Subcutaneous abdominal adipose tissue (tissue), 5 donors: Measurements from ENCODE around the gene CCL25.

ENCODE experiments used
- H3K27ac ChIP-seq: one replicate; pipeline ENCODE4 v1.7.0; 2013; ENCODE audit warnings: low read depth, mild to moderate bottlenecking, inconsistent platforms, low read length, moderate library complexity
- H3K27me3 ChIP-seq, 5 donors: one replicate each; pipeline ENCODE4 v1.7.0; 2013; ENCODE audit warnings: low read length in 5 of 5, inconsistent platforms in 1 of 5; ENCODE audit not compliant: control insufficient read depth in 5 of 5, insufficient read depth in 4 of 5
- H3K36me3 ChIP-seq, 5 donors: one replicate each; pipeline ENCODE4 v1.7.0; 2013; ENCODE audit warnings: low read length in 5 of 5; ENCODE audit not compliant: control insufficient read depth in 5 of 5, insufficient read depth in 5 of 5
- H3K4me1 ChIP-seq, 5 donors: one replicate each; pipeline ENCODE4 v1.7.0; 2013; ENCODE audit warnings: low read length in 5 of 5, mild to moderate bottlenecking in 3 of 5, moderate library complexity in 1 of 5; ENCODE audit not compliant: control insufficient read depth in 5 of 5, insufficient read depth in 5 of 5
- H3K4me3 ChIP-seq, 5 donors: one replicate each; pipeline ENCODE4 v1.7.0; 2013; ENCODE audit warnings: low read length in 5 of 5, low read depth in 1 of 5
- H3K9ac ChIP-seq, 5 donors: one replicate each; pipeline ENCODE4 v1.7.0; 2013; ENCODE audit warnings: low read length in 5 of 5, mild to moderate bottlenecking in 4 of 5, moderate library complexity in 3 of 5
- H3K9me3 ChIP-seq, 5 donors: one replicate each; pipeline ENCODE4 v1.7.0; 2013; ENCODE audit warnings: low read length in 5 of 5; ENCODE audit not compliant: control insufficient read depth in 5 of 5
- donor health status: healthy.
- donor health status: healthy.
- donor health status: healthy.
- donor health status: healthy.
- donor health status: healthy.

CCL25 gene

DNA sequence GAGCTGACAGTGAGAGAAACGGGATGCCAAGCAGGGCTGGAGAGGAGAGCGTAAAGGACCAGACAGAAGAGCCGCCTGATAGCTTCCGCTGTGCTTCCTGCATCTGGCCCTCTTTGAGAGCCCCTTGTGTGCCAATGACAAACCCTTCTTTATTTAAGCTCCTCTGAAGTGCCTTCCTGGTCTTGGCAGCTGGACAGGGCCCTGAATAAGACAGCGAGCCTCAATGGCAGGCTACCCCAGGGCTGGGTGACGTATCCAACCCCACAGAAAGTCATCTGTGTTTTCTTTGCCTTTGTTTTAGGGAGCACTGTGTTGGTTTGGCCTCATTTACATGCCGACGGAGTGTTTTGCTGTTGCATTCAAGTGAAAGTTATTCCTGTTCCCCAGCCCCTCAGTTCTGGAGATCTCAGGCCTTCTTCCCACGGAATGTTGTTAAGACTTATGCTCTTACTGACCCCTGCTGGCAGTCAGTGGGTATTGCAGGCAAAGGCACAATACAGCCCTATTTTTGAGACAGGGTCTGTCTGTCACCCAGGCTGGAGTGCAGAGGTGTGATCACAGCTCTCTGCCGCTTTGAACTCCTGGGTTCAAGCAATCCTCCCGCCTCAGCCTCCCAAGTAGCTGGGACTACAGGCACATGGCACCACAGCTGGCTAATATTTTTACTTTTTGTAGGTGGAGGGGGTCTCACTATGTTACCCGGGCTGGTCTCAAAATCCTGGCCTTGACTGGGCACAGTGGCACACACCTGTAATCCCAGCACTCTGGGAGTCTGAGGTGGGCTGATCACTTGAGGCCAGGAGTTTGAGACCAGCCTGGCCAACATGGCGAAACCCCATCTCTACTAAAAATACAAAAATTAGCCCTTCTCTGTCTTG is 16.8 kb downstream of the CCL25 start:
- Histone ChIP-seq H3K4me3 (peak overlapping the region in 2 of 5 donors; percentile 16 to 30), H3K27ac (no peak overlapping the region), H3K9ac (no peak overlapping the region), H3K36me3 (no peaks in the 10 kb centered on the region), H3K27me3 (peaks cover 0 to 7% (median 0%) of the 10 kb centered on the region in 5 donors), H3K4me1 (no peaks in the 10 kb centered on the region), H3K9me3 (peaks cover 7 to 27% (median 23%) of the 10 kb centered on the region in 5 donors)

- Histone ChIP-seq H3K27me3 (peaks cover 0 to 7% (median 0%) of the 10 kb centered on the region in 5 donors), H3K27ac (no peak overlapping the region), H3K4me1 (no peaks in the 10 kb centered on the region), H3K4me3 (no peak overlapping the region), H3K9me3 (peaks cover 7 to 31% (median 26%) of the 10 kb centered on the region in 5 donors), H3K9ac (no peak overlapping the region), H3K36me3 (no peaks in the 10 kb centered on the region)
These were observed 19.4 kb downstream of the CCL25 start for GRCh38 chr19:8071912-8072311.

- Histone ChIP-seq H3K4me3 (no peak overlapping the region), H3K4me1 (no peaks in the 10 kb centered on the region), H3K27ac (no peak overlapping the region)
These were observed 21.9 kb downstream of the CCL25 start for GRCh38 chr19:8074501-8074900.

GRCh38 chr19:8075158-8076074 is 22.9 kb downstream of the CCL25 start:
- H3K9me3 ChIP-seq: peaks cover 0 to 13% (median 9%) of the 10 kb centered on the region in 5 donors
- H3K27ac ChIP-seq: no peak overlapping the region
- peaks cover 0 to 7% (median 0%) of the 10 kb centered on the region in 5 donors for H3K27me3 ChIP-seq
- no peaks in the 10 kb centered on the region for H3K36me3 ChIP-seq
- H3K4me1 ChIP-seq: no peaks in the 10 kb centered on the region
- no peak overlapping the region for H3K9ac ChIP-seq
- H3K4me3 ChIP-seq: no peak overlapping the region

More at GRCh38 chr19:8074501-8074900, 21.9 kb downstream of the CCL25 start:
- Histone ChIP-seq H3K27me3 (peaks cover 0 to 7% (median 0%) of the 10 kb centered on the region in 5 donors), H3K9me3 (peaks cover 2 to 22% (median 18%) of the 10 kb centered on the region in 5 donors), H3K9ac (no peak overlapping the region), H3K36me3 (no peaks in the 10 kb centered on the region)

DNA sequence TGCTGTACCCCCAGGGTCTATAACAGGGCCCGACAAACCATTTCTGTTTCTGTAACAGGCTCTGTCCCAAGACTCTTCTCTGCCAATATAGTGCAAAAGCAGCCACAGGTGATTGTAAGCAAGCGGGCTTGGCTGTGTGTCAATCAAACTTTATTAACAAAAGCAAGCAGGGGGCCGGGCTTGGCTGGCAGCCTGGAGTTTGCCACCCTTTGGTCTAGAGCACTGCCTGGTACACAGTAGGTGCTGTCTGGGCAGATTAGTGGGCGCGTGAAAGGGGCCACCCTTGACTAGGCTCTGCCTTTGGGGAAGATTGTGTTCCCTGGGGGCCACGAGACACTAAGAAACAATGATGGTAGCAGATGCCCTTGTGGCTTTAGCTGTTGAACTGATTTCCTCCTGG is 27.4 kb downstream of the CCL25 start:
- Histone ChIP-seq H3K36me3 (no peaks in the 10 kb centered on the region), H3K9ac (no peak overlapping the region), H3K27me3 (peaks cover 0 to 2% (median 0%) of the 10 kb centered on the region in 5 donors), H3K4me1 (no peaks in the 10 kb centered on the region), H3K4me3 (no peak overlapping the region), H3K9me3 (peaks cover 0 to 4% (median 0%) of the 10 kb centered on the region in 5 donors), H3K27ac (no peak overlapping the region)

GRCh38 chr19:8080832-8081231 is 28.3 kb downstream of the CCL25 start:
- Histone ChIP-seq H3K27me3 (peaks cover 0 to 9% (median 0%) of the 10 kb centered on the region in 5 donors), H3K4me1 (no peaks in the 10 kb centered on the region), H3K4me3 (no peak overlapping the region), H3K9me3 (peaks cover 0 to 4% (median 0%) of the 10 kb centered on the region in 5 donors), H3K9ac (no peak overlapping the region), H3K27ac (no peak overlapping the region), H3K36me3 (no peaks in the 10 kb centered on the region)

DNA sequence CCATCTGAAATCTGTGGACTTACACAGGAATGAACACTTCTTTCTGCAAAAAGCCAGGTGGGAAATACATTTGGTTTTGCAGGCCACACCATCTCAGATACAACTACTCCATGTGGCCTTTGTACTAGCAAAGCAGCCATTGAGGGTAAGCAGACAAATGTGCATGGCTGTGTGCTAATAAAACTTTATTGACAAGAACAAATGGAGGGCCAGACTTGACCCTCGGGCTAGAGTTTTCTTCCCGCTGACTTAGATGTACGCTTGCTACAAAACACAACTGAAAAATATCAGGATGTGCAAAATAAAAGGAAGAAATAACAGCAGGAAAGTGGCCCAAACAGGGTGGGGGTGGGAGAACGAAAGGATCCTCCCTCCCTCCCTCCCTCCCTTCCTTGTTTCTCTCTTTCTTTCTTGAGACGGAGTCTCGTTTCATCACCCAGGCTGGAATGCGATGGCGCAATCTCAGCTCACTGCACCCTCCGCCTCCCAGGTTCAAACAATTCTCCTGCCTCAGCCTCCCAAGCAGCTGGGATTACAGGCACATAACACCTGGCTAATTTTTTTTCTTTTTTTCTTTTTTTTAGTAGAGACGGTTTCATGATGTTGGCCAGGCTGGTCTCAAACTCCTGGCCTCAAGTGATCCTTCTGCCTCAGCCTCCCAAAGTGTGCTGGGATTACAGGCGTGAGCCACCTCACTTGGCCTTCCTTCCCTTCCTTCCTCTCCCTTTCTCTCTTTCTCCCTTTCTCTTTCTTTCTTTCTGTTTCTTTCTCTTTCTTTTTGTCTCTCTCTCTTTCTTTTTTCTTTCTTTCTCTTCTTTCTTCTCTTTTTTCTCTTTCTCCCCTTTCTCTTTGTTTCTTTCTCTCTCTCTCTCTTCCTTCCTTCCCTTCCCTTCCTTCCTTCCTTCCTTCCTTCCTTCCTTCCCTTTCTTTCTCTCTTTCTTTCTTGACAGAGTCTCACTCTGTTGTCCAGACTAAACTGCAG is 29.3 kb downstream of the CCL25 start:
- Histone ChIP-seq H3K9ac (no peak overlapping the region), H3K9me3 (peaks cover 0 to 4% (median 0%) of the 10 kb centered on the region in 5 donors), H3K27me3 (peaks cover 0 to 9% (median under 1%) of the 10 kb centered on the region in 5 donors), H3K27ac (no peak overlapping the region), H3K4me1 (no peaks in the 10 kb centered on the region), H3K4me3 (no peak overlapping the region), H3K36me3 (no peaks in the 10 kb centered on the region)

GRCh38 chr19:8083141-8083540 is 30.6 kb downstream of the CCL25 start:
- H3K4me3 ChIP-seq: no peak overlapping the region

DNA sequence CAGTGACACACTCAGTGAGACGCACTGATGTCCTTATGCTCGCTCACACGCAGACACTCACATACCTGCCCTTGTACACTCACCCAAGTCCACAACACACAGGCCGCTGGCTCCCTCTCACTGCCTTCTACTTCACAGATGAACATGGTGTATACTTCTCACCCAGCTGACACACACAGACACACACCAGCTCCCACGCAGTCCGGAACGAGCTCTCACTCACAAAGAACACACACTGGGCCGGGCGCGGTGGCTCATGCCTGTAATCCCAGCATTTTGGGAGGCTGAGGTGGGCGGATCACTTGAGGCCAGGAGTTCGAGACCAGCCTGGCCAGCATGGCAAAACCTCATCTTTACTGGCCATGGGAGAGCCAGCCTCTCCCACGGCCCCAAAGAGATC is 31.6 kb downstream of the CCL25 start:
- Histone ChIP-seq H3K27ac (no peak overlapping the region), H3K36me3 (no peaks in the 10 kb centered on the region), H3K27me3 (peaks cover 0 to 9% (median 4%) of the 10 kb centered on the region in 5 donors), H3K4me1 (no peaks in the 10 kb centered on the region), H3K9me3 (peaks cover 0 to 4% (median 0%) of the 10 kb centered on the region in 5 donors), H3K9ac (no peak overlapping the region), H3K4me3 (no peak overlapping the region)

More at GRCh38 chr19:8083141-8083540, 30.6 kb downstream of the CCL25 start:
- Histone ChIP-seq H3K27me3 (peaks cover 0 to 9% (median 4%) of the 10 kb centered on the region in 5 donors), H3K9me3 (peaks cover 0 to 4% (median 0%) of the 10 kb centered on the region in 5 donors), H3K36me3 (no peaks in the 10 kb centered on the region), H3K9ac (no peak overlapping the region), H3K27ac (no peak overlapping the region), H3K4me1 (no peaks in the 10 kb centered on the region)
